22Rv1 (cell line): ENCODE data around the gene LTBP1.
"Not testable (repeated sequence)": the region's sequence is repeated elsewhere in the genome, so short reads cannot be mapped to it uniquely, and the experiment has no call there.

Experiments
- H3K27ac ChIP-seq: fragments of 450-650 bp; 2 replicates; pipeline ENCODE4 v1.5.1; 2017
- CTCF ChIP-seq: fragments of 450-650 bp; IDR thresholded peaks from 2 replicates; pipeline ENCODE4 v1.5.1; 2017; ENCODE audit warnings: mild to moderate bottlenecking
- ZFX ChIP-seq: fragments of 450-650 bp; IDR thresholded peaks from 2 replicates; pipeline ENCODE4 v1.6.1; 2017; ENCODE audit warnings: antibody characterized with exemption, borderline replicate concordance

Gene LTBP1

DNA sequence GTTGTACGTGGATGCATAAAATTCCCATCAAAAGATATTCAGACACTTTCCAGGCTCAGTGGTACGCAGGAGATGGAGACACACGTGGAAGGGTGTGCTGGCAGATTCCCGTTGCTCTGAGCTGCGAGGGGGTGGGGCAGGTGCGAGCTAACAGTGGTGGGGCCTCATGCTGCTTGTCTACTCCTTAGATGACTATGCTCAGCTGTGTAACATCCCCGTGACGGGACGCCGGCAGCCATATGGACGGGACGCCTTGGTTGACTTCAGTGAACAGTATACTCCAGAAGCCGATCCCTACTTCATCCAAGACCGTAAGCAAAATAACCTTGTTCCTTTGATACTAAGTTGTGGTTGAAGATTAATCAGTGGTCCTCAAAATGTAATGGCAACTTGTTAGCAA is 442.2 kb downstream of the LTBP1 start:
- H3K27ac ChIP-seq: no peak overlapping the region
- TF ChIP-seq CTCF (no peak), ZFX (no peak)

GRCh38 chr2:33389695-33390094 is 442.9 kb downstream of the LTBP1 start:
- H3K27ac ChIP-seq: not testable (repeated sequence)

DNA sequence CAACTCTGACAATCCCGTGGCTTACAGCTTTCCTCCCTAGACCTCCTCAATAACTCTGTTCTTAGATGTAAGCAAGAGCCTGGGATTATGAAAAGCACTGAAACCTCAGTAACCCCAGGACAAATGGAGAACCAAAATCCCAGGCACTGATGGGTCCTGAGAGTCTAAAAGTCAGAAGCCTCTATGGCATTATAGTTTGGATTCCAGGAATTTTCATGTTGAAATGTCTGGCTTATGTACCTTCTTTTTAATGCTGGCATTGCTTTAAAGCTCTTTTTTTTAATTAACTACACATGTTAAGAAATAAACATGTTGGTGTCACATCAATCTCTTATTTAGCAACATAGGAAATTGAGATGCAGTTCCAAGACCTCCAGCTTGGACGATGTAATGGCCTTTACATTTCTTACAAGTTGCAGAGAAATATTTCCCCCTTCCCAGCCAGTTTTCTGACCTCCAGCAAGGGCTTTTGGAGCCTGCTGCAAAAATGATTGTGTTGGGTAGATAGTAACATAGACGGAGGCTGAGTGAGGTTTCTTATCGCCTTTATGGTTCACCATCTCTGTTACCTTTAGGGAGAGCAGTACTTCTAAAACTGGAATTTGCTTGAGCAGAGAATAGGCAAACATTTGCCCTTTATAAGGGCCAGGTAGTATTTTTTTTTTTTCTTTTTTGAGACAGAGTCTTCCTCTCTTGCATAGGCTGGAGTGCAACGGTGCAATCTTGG is 444.9 kb downstream of the LTBP1 start:
- TF ChIP-seq ZFX (no peak), CTCF (no peak)
- H3K27ac ChIP-seq: no peak overlapping the region

GRCh38 chr2:33392366-33392765 is 445.6 kb downstream of the LTBP1 start:
- no peak overlapping the region for H3K27ac ChIP-seq
- TF ChIP-seq CTCF: no peak
- no peak for TF ChIP-seq ZFX

DNA sequence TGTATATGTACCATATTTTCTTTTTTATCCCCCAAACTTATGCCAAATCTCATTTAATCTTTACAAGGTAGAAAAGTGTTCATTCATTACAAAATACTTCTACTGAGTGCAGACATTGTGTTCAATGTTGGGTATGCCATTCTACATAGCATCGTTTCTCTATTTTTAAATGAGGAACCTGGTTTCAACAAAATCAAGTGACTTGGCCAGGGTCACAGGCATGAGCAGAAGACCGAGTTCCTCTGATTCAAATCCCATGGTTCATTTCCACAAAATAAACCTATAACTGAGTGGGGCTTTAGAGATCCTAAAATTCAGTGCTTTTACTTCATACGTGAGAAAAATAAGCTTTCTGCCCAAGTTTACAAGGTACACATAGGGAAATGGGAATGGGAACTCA is 448.3 kb downstream of the LTBP1 start:
- no peak overlapping the region for H3K27ac ChIP-seq
- no peak for TF ChIP-seq ZFX
- no peak for TF ChIP-seq CTCF

- TF ChIP-seq ZFX (no peak), CTCF (peak; percentile 86)
- H3K27ac ChIP-seq: no peak overlapping the region
Observed at GRCh38 chr2:33395655-33396249, 449.0 kb downstream of the LTBP1 start.

DNA sequence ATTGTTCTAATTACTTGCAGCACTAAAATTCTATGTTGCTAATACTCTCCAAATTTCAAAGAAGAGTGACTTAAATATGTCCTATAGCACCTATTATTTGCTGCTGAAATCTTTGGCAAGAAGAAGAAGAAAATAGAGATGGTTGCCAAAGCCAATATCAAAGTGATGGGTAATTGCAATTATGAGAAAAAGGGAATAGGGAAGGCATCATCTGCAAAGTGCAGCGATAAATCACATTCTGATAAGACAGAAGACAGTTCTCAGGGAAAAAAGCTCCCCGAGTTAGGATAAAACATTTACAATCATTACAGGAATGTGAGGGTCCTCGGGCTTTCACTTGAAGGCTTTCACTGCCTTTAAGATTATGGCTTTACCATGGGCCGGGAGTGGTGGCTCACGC is 457.6 kb downstream of the LTBP1 start:
- TF ChIP-seq CTCF: no peak
- no peak for TF ChIP-seq ZFX
- no peak overlapping the region for H3K27ac ChIP-seq
